CD4-positive, alpha-beta memory T cell (primary cell): ENCODE data around the gene PRXL2B. TPM values are rescaled to one million over a fixed set of nuclear protein-coding genes. Genes with fewer than 3 reads are reported as not detected.

Experiments
- CTCF ChIA-PET: fragments of 350-600 bp; sonication (Branson Sonifier 250); formaldehyde crosslinking; loops from one replicate; lab custom pipeline; 2021; ENCODE audit warnings: inconsistent platforms; ENCODE audit not compliant: partially characterized antibody; lab: Charles Lee
- POLR2A ChIA-PET: fragments of 350-600 bp; sonication (Branson Sonifier 250); formaldehyde crosslinking; loops from one replicate; lab custom pipeline; 2021; ENCODE audit not compliant: partially characterized antibody; lab: Charles Lee
- DNase-seq, 5 donors: peaks; one replicate each; pipeline versions ENCODE4 v3.0.0 to v3.0.0-alpha.2; 2020 to 2022; ENCODE audit warnings: mixed read lengths in 1 of 5
- H3K27ac ChIP-seq: one replicate; pipeline ENCODE4 v1.7.0; 2013; ENCODE audit warnings: low read depth, low read length
- H3K27me3 ChIP-seq: 2 replicates; pipeline ENCODE4 v1.7.0; 2013; ENCODE audit warnings: mild to moderate bottlenecking, low read length, moderate library complexity; ENCODE audit not compliant: insufficient read depth
- H3K36me3 ChIP-seq: 2 replicates; pipeline ENCODE4 v1.7.0; 2013; ENCODE audit warnings: mild to moderate bottlenecking, low read length, moderate library complexity; ENCODE audit not compliant: insufficient read depth
- H3K4me1 ChIP-seq: 2 replicates; pipeline ENCODE4 v1.7.0; 2013; ENCODE audit warnings: mild to moderate bottlenecking, low read length, moderate library complexity; ENCODE audit not compliant: insufficient read depth
- H3K4me3 ChIP-seq, 2 donors: one replicate each; pipeline ENCODE4 v1.7.0; 2013; ENCODE audit warnings: low read length in 2 of 2, mild to moderate bottlenecking in 1 of 2
- H3K9me3 ChIP-seq, 2 donors: one replicate each; pipeline ENCODE4 v1.7.0; 2013; ENCODE audit warnings: low read length in 2 of 2, control low read depth in 1 of 2; ENCODE audit not compliant: control insufficient read depth in 1 of 2
- H3K27ac Mint-ChIP-seq, 7 donors: one replicate each; pipeline ENCODE4 v1.8.0; 2020 to 2021; ENCODE audit warnings: mixed read lengths in 7 of 7, mild to moderate bottlenecking in 6 of 7, inconsistent platforms in 3 of 7, moderate library complexity in 3 of 7
- H3K27me3 Mint-ChIP-seq, 2 donors: one replicate each; pipeline ENCODE4 v1.8.0; 2020 to 2021; ENCODE audit warnings: mixed read lengths in 2 of 2
- H3K36me3 Mint-ChIP-seq, 2 donors: one replicate each; pipeline ENCODE4 v1.8.0; 2020 to 2021; ENCODE audit warnings: mixed read lengths in 2 of 2, inconsistent platforms in 1 of 2, mild to moderate bottlenecking in 1 of 2
- H3K4me1 Mint-ChIP-seq, 4 donors: one replicate each; pipeline ENCODE4 v1.8.0; 2020 to 2021; ENCODE audit warnings: mixed read lengths in 4 of 4, mild to moderate bottlenecking in 1 of 4
- H3K4me3 Mint-ChIP-seq, 8 donors: one replicate each; pipeline ENCODE4 v1.8.0; 2020 to 2021; ENCODE audit warnings: mixed read lengths in 8 of 8, mild to moderate bottlenecking in 7 of 8, moderate library complexity in 6 of 8, inconsistent platforms in 3 of 8
- H3K9me3 Mint-ChIP-seq, 8 donors: one replicate each; pipeline ENCODE4 v1.8.0; 2020 to 2021; ENCODE audit warnings: mixed read lengths in 8 of 8, mild to moderate bottlenecking in 5 of 8, inconsistent platforms in 3 of 8, moderate library complexity in 1 of 8
- intact Hi-C: fragments of 100-400 bp; cut with micrococcal nuclease; formaldehyde crosslinking; loops from one replicate; pipeline ENCODE4 v1.15.1; 2023
- polyA plus RNA-seq, 2 donors: library from polyadenylated mRNA; unstranded; fragments of 300-500 nt; fragmentation: Illumina TruSeq; gene quantifications; one replicate each; pipeline ENCODE4 v1.2.3, GENCODE V29; 2021
- total RNA-seq, 2 experiments: library from RNA; stranded (reverse); gene quantifications; one replicate each; pipeline ENCODE4 v1.2.3, GENCODE V29; 2021

PRXL2B gene
- total and polyA plus RNA-seq, 4 experiments from 2014 or later: 21.4 to 27.2 (median 25.0) TPM

GRCh38 chr1:2555634-2556276 is 30.8 kb upstream of the PRXL2B start:
- Histone ChIP-seq H3K27me3 (no peaks in the 10 kb centered on the region), H3K9me3 (no peaks in the 10 kb centered on the region), H3K4me1 (peaks cover 43% of the 10 kb centered on the region), H3K4me3 (peak overlapping the region; percentile 95 to 98), H3K27ac (peak overlapping the region; percentile 98), H3K36me3 (peaks cover 14% of the 10 kb centered on the region)
- intact Hi-C loops: loop anchor here (1.0 to 2.0 kb wide), 3 partner anchors 7 to 30 kb away; no protein-coding TSS in a partner anchor
- H3K4me3 Mint-ChIP-seq: peak overlapping the region; percentile 92 to 99 (median 96)
- peak; percentile 51 to 88 (median 57) for DNase-seq
- peaks cover 9 to 54% (median 30%) of the 10 kb centered on the region in 4 donors for H3K4me1 Mint-ChIP-seq
- peaks cover 0 to 20% of the 10 kb centered on the region in 2 donors for H3K36me3 Mint-ChIP-seq
- POLR2A ChIA-PET: interaction anchor here (0.8 to 11.5 kb wide), 22 partner anchors 9 to 422 kb away, joined by 3 to 180 read pairs (median 6); partner anchors contain the start of genes FAAP20, HES5, MORN1 and PANK4
- peak overlapping the region; percentile 95 to 100 (median 98) for H3K27ac Mint-ChIP-seq
- H3K9me3 Mint-ChIP-seq: no peaks in the 10 kb centered on the region
- CTCF ChIA-PET: interaction anchor here (0.7 to 4.6 kb wide), 10 partner anchors 8 to 231 kb away, joined by 3 to 37 read pairs (median 6); partner anchors contain the start of genes PRXL2B and RER1
- no peaks in the 10 kb centered on the region for H3K27me3 Mint-ChIP-seq

GRCh38 chr1:2556277-2556677 is 30.3 kb upstream of the PRXL2B start, which contains the start of gene TNFRSF14:
Gene TNFRSF14, plus strand, starts transcription at chr1:2556371. Its CDS starts 294 bp downstream, at chr1:2556665.
- peak within 1 kb of the TSS; percentile 95 to 98 for H3K4me3 ChIP-seq
- Mint-ChIP-seq H3K4me3 (peak within 1 kb of the TSS; percentile 92 to 99 (median 96)), H3K4me1 (peaks cover 9 to 50% (median 30%) of the 10 kb centered on the region in 4 donors), H3K36me3 (peaks cover 3 to 24% of the 10 kb centered on the region in 2 donors), H3K27ac (peak within 1 kb of the TSS; percentile 95 to 100 (median 98)), H3K9me3 (no peaks in the 10 kb centered on the region), H3K27me3 (no peaks in the 10 kb centered on the region)
- H3K27me3 ChIP-seq: no peaks in the 10 kb centered on the region
- H3K9me3 ChIP-seq: no peaks in the 10 kb centered on the region
- peak within 1 kb of the TSS; percentile 98 for H3K27ac ChIP-seq
- ChIA-PET CTCF (interaction anchor here (0.7 to 4.6 kb wide), 11 partner anchors 8 to 231 kb away, joined by 3 to 37 read pairs (median 4); partner anchors contain the start of genes PRXL2B and RER1), POLR2A (interaction anchor here (0.8 to 11.5 kb wide), 23 partner anchors 9 to 423 kb away, joined by 3 to 180 read pairs (median 5); partner anchors contain the start of genes FAAP20, HES5, MORN1 and PANK4)
- peaks cover 43% of the 10 kb centered on the region for H3K4me1 ChIP-seq
- peak; percentile 77 to 88 (median 78) for DNase-seq
- peaks cover 16% of the 10 kb centered on the region for H3K36me3 ChIP-seq
- intact Hi-C loops: loop anchor here (1.0 to 2.0 kb wide), 3 partner anchors 8 to 29 kb away; no protein-coding TSS in a partner anchor

- H3K4me1 Mint-ChIP-seq: peaks cover 9 to 47% (median 31%) of the 10 kb centered on the region in 4 donors
- Histone ChIP-seq H3K27ac (peak overlapping the region; percentile 98), H3K4me1 (peaks cover 43% of the 10 kb centered on the region), H3K9me3 (no peaks in the 10 kb centered on the region), H3K27me3 (no peaks in the 10 kb centered on the region), H3K4me3 (peak overlapping the region; percentile 95 to 98), H3K36me3 (peaks cover 19% of the 10 kb centered on the region)
- ChIA-PET CTCF (interaction anchor here (0.7 to 4.6 kb wide), 11 partner anchors 9 to 230 kb away, joined by 3 to 37 read pairs (median 4); partner anchors contain the start of genes PRXL2B and RER1), POLR2A (interaction anchor here (1.0 to 11.5 kb wide), 17 partner anchors 8 to 424 kb away, joined by 3 to 180 read pairs (median 8); partner anchors contain the start of genes FAAP20, HES5, MORN1 and PANK4)
- H3K9me3 Mint-ChIP-seq: no peaks in the 10 kb centered on the region
- peak overlapping the region; percentile 92 to 99 (median 96) for H3K4me3 Mint-ChIP-seq
- no peaks in the 10 kb centered on the region for H3K27me3 Mint-ChIP-seq
- intact Hi-C loops: loop anchor here (1.0 to 2.0 kb wide), 3 partner anchors 9 to 28 kb away; no protein-coding TSS in a partner anchor
- peaks cover 4 to 28% of the 10 kb centered on the region in 2 donors for H3K36me3 Mint-ChIP-seq
- DNase-seq: peak in 4 of 5 donors; percentile 16 to 46 (median 22)
- H3K27ac Mint-ChIP-seq: peak overlapping the region; percentile 95 to 100 (median 98)
Measured at GRCh38 chr1:2556678-2557481, 29.7 kb upstream of the PRXL2B start.

- peaks cover 26% of the 10 kb centered on the region for H3K36me3 ChIP-seq
- peaks cover 4 to 32% of the 10 kb centered on the region in 2 donors for H3K36me3 Mint-ChIP-seq
- ChIA-PET POLR2A (interaction anchor here (0.6 to 11.5 kb wide), 8 partner anchors 11 to 229 kb away, joined by 3 to 180 read pairs (median 24); partner anchors contain the start of genes MORN1, PANK4, PEX10 and PRXL2B), CTCF (interaction anchor here (1.7 to 4.6 kb wide), 3 partner anchors 27 to 142 kb away, joined by 7 to 37 read pairs (median 12); partner anchors contain the start of gene PRXL2B)
- H3K4me1 Mint-ChIP-seq: peaks cover 9 to 47% (median 31%) of the 10 kb centered on the region in 4 donors
- no peaks in the 10 kb centered on the region for H3K9me3 ChIP-seq
- H3K27ac Mint-ChIP-seq: peak overlapping the region; percentile 55 to 100 (median 78)
- no peaks in the 10 kb centered on the region for H3K9me3 Mint-ChIP-seq
- H3K4me3 Mint-ChIP-seq: peak overlapping the region; percentile 92 to 99 (median 96)
- H3K27me3 Mint-ChIP-seq: no peaks in the 10 kb centered on the region
- H3K4me1 ChIP-seq: peaks cover 43% of the 10 kb centered on the region
- intact Hi-C loops: loop anchor here (2.0 kb wide), 1 partner anchor 21 kb away; no protein-coding TSS in a partner anchor
- H3K4me3 ChIP-seq: peak overlapping the region; percentile 95 to 98
- H3K27ac ChIP-seq: peak overlapping the region; percentile 98
- no peaks in the 10 kb centered on the region for H3K27me3 ChIP-seq
- DNase-seq: peak in 1 of 5 donors; percentile 22
Measured at GRCh38 chr1:2557482-2558400, 28.8 kb upstream of the PRXL2B start.

GRCh38 chr1:2558420-2558819 is 28.2 kb upstream of the PRXL2B start:
- CTCF ChIA-PET: interaction anchor here (1.2 to 4.6 kb wide), 2 partner anchors 26 to 364 kb away, joined by 3 to 37 read pairs; partner anchors contain the start of genes FAAP20 and PRXL2B
- no peak overlapping the region for H3K4me3 ChIP-seq
- peak overlapping the region; percentile 98 for H3K27ac ChIP-seq
- Mint-ChIP-seq H3K4me3 (peak overlapping the region; percentile 68 to 99 (median 96)), H3K36me3 (peaks cover 4 to 34% of the 10 kb centered on the region in 2 donors), H3K27ac (peak overlapping the region; percentile 35 to 100 (median 78)), H3K9me3 (no peaks in the 10 kb centered on the region), H3K4me1 (peaks cover 9 to 47% (median 31%) of the 10 kb centered on the region in 4 donors), H3K27me3 (no peaks in the 10 kb centered on the region)
- peak in 1 of 5 donors; percentile 33 for DNase-seq
- POLR2A ChIA-PET: interaction anchor here (0.6 to 11.5 kb wide), 4 partner anchors 12 to 32 kb away, joined by 3 to 180 read pairs (median 126); partner anchors contain the start of genes PANK4 and PRXL2B
- no peaks in the 10 kb centered on the region for H3K27me3 ChIP-seq
- H3K4me1 ChIP-seq: peaks cover 43% of the 10 kb centered on the region
- H3K9me3 ChIP-seq: no peaks in the 10 kb centered on the region
- intact Hi-C loops: no loop called here
- peaks cover 31% of the 10 kb centered on the region for H3K36me3 ChIP-seq
